Ovary (tissue), 3 donors: ENCODE measurements around the gene ATP5PO.

Experiments used
- EP300 ChIP-seq: sonication (generic); formaldehyde crosslinking; IDR thresholded peaks from one replicate; pipeline ENCODE4 v1.6.1; 2017; ENCODE audit warnings: antibody characterized with exemption
- TF ChIP-seq, protein P1 (sequence below), 3 donors: fragments of 450-650 bp in 2 of 3; fragments of 200-600 bp in 1 of 3; IDR thresholded peaks; one replicate each; pipeline versions ENCODE4 v1.5.1 to v1.8.0; 2016 to 2022; ENCODE audit warnings: antibody characterized with exemption in 3 of 3, mild to moderate bottlenecking in 1 of 3
- donor health status: DM: no; HTN: no; CAD: no.

DNA sequence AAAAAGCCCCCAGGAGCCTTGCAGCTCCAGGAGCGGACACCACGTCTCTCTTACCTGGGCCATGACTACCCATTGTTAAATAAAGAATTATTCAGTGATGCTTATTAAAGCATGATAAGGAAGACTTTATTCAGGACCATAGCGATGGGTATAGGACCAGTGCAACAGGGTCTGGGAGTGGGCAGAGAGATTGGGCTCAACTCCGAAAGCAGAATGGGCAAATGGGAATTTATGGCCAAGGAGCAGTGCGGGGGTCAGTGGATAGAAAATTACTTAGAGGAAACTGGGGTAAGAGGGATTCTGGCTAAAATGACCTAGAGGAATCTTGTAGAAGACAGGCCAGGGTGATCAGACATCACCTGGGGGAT is 580 bp upstream of the ATP5PO start:
- TF ChIP-seq, protein P1, sequence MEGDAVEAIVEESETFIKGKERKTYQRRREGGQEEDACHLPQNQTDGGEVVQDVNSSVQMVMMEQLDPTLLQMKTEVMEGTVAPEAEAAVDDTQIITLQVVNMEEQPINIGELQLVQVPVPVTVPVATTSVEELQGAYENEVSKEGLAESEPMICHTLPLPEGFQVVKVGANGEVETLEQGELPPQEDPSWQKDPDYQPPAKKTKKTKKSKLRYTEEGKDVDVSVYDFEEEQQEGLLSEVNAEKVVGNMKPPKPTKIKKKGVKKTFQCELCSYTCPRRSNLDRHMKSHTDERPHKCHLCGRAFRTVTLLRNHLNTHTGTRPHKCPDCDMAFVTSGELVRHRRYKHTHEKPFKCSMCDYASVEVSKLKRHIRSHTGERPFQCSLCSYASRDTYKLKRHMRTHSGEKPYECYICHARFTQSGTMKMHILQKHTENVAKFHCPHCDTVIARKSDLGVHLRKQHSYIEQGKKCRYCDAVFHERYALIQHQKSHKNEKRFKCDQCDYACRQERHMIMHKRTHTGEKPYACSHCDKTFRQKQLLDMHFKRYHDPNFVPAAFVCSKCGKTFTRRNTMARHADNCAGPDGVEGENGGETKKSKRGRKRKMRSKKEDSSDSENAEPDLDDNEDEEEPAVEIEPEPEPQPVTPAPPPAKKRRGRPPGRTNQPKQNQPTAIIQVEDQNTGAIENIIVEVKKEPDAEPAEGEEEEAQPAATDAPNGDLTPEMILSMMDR (IDR thresholded peaks at IDR 0.05) = no peak
- no peak for TF ChIP-seq EP300
